CD4-positive, alpha-beta T cell treated with Interleukin-4 for 4 hours (primary cell): Measurements from ENCODE around the gene LYSMD3.

Experiments
- DNase-seq: peaks from one replicate; pipeline ENCODE4 v3.0.0-alpha.2; 2020

Gene LYSMD3

GRCh38 chr5:90547072-90547536, 17.7 kb upstream of the LYSMD3 start:
- DNase-seq = no peak

DNA sequence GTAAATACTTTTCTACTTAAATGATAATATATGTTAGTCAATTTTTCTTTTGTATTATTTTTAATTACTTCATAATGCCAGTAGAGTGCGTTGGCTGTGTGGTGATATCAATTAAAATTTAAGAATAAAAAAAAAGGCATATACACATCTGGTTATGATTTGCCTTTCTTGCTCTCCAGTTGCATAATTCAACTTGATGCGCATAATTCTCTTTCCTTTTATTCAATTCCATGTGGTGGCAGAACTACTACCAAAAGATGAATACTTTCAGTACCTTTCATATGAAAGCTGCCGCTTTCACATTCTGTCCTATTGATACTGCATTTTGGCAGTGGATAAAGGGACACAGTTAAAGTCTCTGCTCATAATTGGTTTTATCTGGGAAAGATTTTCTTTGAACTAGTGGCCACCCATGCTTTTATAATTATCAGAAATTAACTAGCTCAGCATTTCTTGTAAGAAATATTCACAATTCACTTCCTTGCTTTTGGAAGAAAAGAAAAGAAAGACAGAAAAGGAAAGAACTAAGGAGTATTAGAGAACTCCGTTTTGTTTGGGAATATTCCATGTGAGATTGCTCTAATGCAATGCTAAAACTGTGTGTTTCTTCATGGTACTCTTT, 16.9 kb upstream of the LYSMD3 start:
- no peak for DNase-seq

DNA sequence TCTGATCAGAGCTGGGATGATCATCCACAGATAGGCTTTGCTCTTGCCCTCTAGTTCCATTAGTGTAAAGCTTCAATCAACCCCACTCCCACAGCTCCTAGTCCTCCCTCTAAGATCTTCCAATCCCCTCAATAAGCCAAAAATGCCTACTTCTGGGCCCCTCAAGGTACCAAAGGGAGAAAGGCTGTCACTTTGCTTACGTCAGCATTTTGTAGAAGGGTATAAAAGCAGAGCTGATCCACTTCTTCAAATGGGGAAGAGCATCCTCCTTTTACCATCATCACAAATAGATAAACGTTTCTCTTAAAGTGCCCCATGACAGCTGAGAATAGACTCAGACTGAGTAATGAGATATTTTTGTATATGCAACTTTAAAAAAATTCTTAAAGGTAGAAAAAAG, 16.1 kb upstream of the LYSMD3 start:
- no peak for DNase-seq

DNA sequence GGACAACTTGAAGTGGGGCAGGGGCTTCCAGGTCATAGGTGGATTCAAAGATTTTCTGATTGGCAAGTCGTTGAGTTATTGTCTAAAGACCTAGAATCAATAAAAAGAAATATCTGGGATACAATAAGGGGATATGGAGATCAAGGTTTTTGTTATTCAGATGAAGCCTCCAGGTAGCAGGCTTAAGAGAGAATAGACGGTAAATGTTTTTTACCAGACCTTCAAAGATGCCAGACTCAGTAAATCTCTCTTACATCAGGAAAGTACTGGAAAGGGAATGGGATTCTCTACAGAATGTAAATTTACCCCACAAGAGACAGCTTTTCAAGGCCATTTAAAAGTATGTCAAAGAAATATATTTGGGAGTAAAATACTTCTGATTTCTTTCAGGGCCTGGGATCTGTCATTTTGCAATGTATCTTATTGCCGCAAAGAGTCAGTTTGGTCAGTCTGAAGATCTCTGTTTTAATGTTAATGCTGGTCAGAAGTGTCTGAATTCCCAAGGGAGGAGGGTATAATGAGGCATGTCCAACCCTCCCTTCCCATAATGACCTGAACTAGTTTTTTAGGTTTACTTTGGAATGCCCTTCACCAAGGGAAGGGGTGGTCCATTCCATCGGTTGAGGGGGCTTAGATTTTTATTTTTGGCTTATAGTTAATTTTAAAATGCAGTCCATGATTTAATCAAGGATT, 13.6 kb upstream of the LYSMD3 start:
- no peak for DNase-seq

- DNase-seq = no peak
Observed at GRCh38 chr5:90534922-90535321, 5.5 kb upstream of the LYSMD3 start.

DNA sequence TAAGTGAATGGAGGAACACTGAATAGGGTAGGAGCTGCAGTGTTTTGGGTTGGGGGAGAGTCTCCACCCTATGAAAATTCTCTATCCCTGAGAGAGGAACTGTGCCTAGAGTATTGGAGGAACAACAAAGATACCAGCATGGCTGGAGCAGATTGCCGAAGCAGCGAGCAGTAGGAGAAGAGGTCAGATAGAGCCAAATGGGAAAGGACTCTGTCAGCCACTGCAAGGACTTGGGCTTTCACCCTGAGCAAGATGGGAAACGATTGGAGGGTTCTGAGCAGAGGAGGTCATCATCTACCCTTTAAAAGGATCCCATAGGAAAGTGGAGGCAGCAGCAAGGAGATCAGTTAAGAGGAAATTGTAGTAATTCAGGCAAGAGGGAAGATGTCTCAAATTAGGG, 4.4 kb upstream of the LYSMD3 start:
- DNase-seq = no peak

- DNase-seq = no peak
Observed at GRCh38 chr5:90530736-90531487, 1.5 kb upstream of the LYSMD3 start.

- DNase-seq = peak; percentile 76
Observed at GRCh38 chr5:90529939-90530677, 724 bp upstream of the LYSMD3 start.

DNA sequence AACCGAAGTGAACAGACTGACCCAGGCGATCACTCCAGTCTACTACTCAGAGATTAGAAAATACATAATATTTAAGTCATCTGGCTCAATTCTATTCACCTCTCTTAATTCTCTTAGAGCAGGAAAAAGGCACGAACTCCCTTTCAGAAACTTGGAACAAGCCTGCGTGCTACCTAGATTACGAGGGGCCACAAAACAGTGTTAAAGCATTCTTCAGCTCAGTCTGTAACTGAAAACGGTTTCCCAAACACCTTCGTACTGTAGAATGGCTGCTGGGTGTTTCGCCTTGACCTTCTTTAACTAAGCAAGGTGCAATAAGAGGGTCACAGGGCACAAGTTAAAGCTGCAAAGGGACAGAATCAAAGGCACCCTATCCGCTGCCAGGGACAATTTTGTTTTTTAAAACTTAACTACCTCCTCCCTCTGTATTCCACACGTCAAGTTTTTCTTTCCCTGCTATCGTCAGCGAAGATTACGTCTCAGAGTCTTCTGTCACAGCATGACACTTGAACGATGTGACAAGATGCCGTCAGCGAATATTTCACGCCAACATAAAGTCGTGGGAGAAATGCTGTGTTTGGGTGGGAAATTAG, 687 bp downstream of the LYSMD3 start:
- DNase-seq = peak; percentile 15

GRCh38 chr5:90519081-90519480, 10.3 kb downstream of the LYSMD3 start:
- no peak for DNase-seq

DNA sequence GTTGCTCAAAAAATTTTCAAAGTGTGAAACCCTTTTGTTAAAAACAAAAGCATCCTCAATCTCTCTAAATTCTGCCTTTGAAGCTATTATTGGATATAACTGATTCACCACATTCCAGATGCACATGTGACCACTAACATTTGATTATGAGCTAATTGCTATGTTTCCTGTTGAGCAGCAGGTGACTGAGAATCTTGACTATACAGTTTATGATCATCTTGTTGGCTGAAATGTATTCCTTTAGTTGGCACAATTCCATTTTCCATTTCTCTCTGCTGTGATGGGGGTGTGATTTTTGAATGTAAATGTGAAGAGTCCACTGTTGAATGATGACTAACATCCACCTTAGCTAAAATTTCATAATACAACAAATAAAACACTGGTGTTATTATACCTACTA, 10.7 kb downstream of the LYSMD3 start:
- no peak for DNase-seq

DNA sequence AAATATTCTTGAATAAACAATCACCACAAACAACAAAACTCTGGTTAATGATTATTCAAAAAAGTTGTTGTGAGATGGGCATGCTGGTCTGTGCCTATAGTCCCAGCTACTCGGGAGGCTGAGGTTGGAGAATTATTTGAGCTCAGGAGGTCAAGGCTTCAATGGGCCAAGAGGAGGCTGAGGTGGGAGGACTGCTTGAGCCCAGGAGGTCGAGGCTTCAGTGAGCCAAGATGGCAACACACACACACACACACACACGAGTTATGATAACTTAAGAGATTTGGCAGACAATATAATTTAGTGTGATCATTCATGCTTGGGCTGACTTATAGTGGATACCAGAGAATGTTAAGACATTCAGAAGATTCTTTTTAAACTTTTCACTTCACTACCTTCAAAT, 14.9 kb downstream of the LYSMD3 start:
- no peak for DNase-seq

DNA sequence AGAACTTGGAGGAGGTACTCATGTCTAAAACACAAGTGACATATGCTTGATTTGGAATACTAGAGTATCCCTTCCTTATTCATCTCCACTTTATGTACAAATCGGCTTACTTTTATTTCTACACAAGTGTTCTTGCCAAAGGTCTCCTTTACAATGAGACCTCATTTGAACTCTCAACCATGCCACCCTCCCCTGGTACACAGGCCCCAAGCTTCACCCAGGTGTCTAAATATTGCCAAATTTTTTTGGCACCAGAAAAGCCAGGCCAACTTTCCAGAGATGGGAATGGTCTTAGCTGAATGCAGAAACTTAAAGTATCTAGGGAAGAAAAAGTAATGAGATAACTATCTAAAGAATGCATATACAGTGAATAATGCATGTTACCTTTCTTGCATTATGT, 18.9 kb downstream of the LYSMD3 start:
- DNase-seq = no peak

- no peak for DNase-seq
Observed at GRCh38 chr5:90506221-90506620, 23.2 kb downstream of the LYSMD3 start.

DNA sequence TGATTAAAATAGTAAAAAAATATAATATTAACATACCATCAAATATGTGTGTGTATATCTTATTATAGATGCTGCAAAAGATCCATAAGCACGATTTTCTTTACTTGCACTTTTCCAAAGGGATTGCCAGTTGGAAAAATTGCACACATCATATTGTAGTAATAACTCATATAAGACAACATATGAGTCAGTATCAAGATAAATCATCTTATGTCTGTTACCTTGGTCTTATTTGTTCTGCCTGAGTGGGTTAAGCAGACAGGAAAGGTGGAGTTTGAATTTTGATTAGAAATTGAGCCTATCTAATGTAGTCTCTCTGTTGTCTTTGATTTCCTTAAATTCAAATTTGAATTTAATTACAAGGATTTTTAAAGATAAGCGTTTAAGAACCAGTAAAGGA, 24.6 kb downstream of the LYSMD3 start:
- no peak for DNase-seq

DNA sequence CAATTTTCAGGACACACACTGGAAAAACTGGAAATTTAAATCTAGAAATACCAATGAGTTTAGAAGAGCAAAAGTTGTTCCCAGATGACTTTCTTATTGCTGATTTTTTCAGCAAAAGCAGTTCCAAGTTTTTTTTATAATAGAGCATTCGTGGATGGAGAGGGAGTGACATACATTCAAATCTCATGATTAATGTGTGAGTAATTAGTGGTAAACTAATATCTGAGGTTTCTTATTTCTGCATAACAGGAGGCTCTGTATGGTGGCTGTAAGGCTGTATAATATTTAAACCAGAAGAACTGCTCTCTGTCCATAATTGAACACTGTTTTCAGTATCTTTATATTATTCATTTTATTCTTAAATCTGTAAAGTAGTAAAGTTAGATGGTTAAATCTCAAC, 25.8 kb downstream of the LYSMD3 start:
- no peak for DNase-seq

DNA sequence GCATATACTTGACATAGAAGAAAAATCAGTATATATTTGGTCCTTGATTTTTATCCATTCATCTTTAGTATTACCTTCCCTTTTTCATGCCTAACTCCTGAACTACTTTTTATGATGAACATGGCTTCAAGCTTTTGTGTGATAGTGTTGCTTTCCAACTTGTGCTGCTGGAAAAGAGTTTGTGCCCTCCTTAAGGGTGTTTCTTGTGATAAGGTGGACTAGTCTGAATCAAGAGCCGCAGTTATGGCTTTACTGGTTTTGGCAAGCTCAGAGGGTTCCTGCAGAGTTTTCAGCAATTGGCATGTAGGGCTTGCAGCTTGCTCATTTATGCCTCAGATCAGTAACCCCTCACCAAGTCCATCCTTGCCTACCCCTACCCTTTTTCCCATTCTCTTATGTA, 34.2 kb downstream of the LYSMD3 start:
- DNase-seq = no peak

DNA sequence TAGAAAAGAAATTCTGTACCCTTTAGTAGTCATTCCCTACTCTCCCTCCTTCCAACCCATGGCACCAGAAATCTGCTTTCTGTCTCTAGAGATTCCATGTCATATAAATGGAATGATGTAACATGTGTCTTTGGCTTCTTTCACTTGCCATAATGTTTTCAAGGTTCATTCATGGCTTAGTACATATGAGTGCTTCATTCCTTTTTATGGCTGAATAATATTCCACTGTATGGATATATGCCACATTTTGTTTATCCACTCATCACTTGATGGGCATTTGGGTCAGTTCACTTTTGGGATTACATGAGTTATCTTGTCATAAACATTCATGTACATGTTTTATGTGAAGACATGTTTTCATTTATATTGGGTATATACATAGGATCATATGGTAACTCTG, 35.3 kb downstream of the LYSMD3 start:
- no peak for DNase-seq

DNA sequence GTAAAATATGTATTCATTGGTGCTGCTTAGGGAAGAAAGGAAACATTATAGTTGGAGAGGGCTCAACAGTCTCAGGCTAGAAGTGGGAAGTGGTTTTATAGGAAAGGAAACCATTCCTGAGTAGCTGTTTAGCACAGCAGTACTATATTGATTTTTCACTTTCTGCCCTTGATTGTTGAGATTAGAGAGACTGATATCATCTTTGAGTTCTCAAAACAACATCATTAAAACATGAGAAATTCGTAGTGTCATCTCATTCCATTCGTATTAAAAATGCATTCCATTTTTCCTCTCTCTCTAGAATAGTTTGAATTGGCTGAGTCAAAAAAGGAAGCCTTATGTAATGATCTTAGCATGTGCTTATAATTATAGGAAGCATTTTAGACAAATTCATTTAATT, 40.6 kb downstream of the LYSMD3 start:
- DNase-seq = no peak

GRCh38 chr5:90484540-90484939, 44.8 kb downstream of the LYSMD3 start:
- DNase-seq = no peak

GRCh38 chr5:90483206-90483605, 46.2 kb downstream of the LYSMD3 start:
- no peak for DNase-seq

DNA sequence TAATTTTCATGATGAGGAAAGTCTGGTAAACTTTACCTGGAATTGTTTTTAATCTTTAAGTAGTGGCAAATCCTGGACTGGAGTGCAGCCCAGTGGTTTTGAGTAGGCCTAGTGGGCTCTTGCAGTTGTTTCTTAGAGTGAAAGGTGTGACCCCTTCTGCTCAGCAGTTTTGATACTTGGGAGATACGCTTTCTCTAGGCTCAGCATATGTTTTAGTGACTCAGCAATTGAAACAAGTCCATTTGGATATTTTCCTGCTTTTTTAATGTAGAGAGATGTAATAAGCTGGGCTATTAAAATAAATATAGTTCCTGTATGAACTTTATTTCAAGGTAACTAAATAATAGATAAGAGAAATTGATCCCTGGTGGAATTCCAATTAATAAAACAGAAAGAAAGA, 48.7 kb downstream of the LYSMD3 start:
- DNase-seq = no peak
